SK-N-SH treated with all-trans-retinoic acid at 6 μM for 48 hours (cell line): ENCODE data around the gene DIAPH1.

Experiments used
- ARNTL ChIP-seq: fragments of 450-650 bp; formaldehyde crosslinking; IDR thresholded peaks from 2 replicates; pipeline ENCODE4 v1.5.0; 2020; ENCODE audit warnings: low read depth, mild to moderate bottlenecking, moderate library complexity, borderline replicate concordance
- CSDC2 ChIP-seq: fragments of 250-450 bp; sonication (Bioruptor Pico); IDR thresholded peaks from 2 replicates; pipeline ENCODE4 v1.5.0; 2020; ENCODE audit warnings: mild to moderate bottlenecking, moderate library complexity
- ESRRG ChIP-seq: fragments of 250-450 bp; sonication (Bioruptor Pico); IDR thresholded peaks from 2 replicates; pipeline ENCODE4 v1.6.1; 2021; ENCODE audit warnings: mild to moderate bottlenecking
- ISL1 ChIP-seq: fragments of 250-450 bp; sonication (Bioruptor Pico); IDR thresholded peaks from 2 replicates; pipeline ENCODE4 v2.1.2; 2022; ENCODE audit warnings: mild to moderate bottlenecking, moderate library complexity
- OSR1 ChIP-seq: fragments of 250-450 bp; sonication (Bioruptor Pico); IDR thresholded peaks from 2 replicates; pipeline ENCODE4 v1.8.0; 2022; ENCODE audit warnings: moderate library complexity, mild to moderate bottlenecking, inconsistent platforms
- TCF4 ChIP-seq: fragments of 250-450 bp; sonication (Bioruptor Pico); IDR thresholded peaks from 2 replicates; pipeline ENCODE4 v1.8.0; 2021; ENCODE audit warnings: mild to moderate bottlenecking, moderate library complexity, borderline replicate concordance
- ZFP30 ChIP-seq: fragments of 450-650 bp; formaldehyde crosslinking; IDR thresholded peaks from 2 replicates; pipeline ENCODE4 v1.5.0; 2022; ENCODE audit warnings: mild to moderate bottlenecking, moderate library complexity
- ZNF565 ChIP-seq: fragments of 450-650 bp; formaldehyde crosslinking; conservative IDR thresholded peaks from 2 replicates; pipeline ENCODE4 v1.5.0; 2020; ENCODE audit warnings: low read depth, mild to moderate bottlenecking, moderate library complexity
- ZNF8 ChIP-seq: fragments of 450-650 bp; formaldehyde crosslinking; IDR thresholded peaks from 2 replicates; pipeline ENCODE4 v1.5.0; 2020; ENCODE audit warnings: mild to moderate bottlenecking, moderate library complexity
- TF ChIP-seq, protein P1 (sequence below): fragments of 250-450 bp; sonication (Bioruptor Pico); IDR thresholded peaks from 2 replicates; pipeline ENCODE4 v1.5.0; 2020; ENCODE audit warnings: mild to moderate bottlenecking, moderate library complexity
- TF ChIP-seq, protein P2 (sequence below): fragments of 250-450 bp; sonication (Bioruptor Pico); IDR thresholded peaks from 2 replicates; pipeline ENCODE4 v1.8.0; 2020; ENCODE audit warnings: mild to moderate bottlenecking, moderate library complexity, borderline replicate concordance
- TF ChIP-seq, protein P3 (sequence below): fragments of 250-450 bp; sonication (Bioruptor Pico); IDR thresholded peaks from 2 replicates; pipeline ENCODE4 v1.5.1; 2020; ENCODE audit warnings: low read depth, mild to moderate bottlenecking, moderate library complexity
- TF ChIP-seq, protein P4 (sequence below): fragments of 250-450 bp; sonication (Bioruptor Pico); IDR thresholded peaks from 2 replicates; pipeline ENCODE4 v1.8.0; 2021; ENCODE audit warnings: low read depth, mild to moderate bottlenecking, moderate library complexity, borderline replicate concordance

DNA sequence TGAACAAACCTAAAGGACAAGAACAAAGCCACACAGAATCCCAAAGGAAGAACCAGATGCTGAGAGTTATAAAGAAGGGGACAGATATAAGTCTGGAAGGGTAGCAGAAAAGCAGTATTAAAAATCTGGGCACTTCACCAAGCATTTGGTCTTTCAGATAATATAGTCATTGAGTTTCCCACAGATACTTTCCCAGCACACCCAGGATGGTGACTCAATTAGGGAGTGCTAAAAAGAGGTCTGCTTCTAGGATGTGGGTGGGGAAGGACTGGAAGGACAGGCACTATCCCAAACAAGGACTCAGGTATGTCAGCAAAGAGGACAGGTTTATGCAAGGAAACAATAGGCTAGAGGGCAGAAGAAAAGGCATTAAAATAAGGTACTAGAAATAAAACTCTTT is 59.3 kb downstream of the DIAPH1 start:
- TF ChIP-seq ISL1: no peak
- no peak for TF ChIP-seq ESRRG (CRISPR knock-in tag)
- TF ChIP-seq ARNTL (CRISPR knock-in tag): no peak
- TF ChIP-seq, protein P1, sequence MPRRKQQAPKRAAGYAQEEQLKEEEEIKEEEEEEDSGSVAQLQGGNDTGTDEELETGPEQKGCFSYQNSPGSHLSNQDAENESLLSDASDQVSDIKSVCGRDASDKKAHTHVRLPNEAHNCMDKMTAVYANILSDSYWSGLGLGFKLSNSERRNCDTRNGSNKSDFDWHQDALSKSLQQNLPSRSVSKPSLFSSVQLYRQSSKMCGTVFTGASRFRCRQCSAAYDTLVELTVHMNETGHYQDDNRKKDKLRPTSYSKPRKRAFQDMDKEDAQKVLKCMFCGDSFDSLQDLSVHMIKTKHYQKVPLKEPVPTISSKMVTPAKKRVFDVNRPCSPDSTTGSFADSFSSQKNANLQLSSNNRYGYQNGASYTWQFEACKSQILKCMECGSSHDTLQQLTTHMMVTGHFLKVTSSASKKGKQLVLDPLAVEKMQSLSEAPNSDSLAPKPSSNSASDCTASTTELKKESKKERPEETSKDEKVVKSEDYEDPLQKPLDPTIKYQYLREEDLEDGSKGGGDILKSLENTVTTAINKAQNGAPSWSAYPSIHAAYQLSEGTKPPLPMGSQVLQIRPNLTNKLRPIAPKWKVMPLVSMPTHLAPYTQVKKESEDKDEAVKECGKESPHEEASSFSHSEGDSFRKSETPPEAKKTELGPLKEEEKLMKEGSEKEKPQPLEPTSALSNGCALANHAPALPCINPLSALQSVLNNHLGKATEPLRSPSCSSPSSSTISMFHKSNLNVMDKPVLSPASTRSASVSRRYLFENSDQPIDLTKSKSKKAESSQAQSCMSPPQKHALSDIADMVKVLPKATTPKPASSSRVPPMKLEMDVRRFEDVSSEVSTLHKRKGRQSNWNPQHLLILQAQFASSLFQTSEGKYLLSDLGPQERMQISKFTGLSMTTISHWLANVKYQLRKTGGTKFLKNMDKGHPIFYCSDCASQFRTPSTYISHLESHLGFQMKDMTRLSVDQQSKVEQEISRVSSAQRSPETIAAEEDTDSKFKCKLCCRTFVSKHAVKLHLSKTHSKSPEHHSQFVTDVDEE: no peak
- TF ChIP-seq ZNF565 (CRISPR knock-in tag): no peak
- TF ChIP-seq CSDC2 (CRISPR knock-in tag): no peak
- no peak for TF ChIP-seq TCF4 (CRISPR knock-in tag)
- TF ChIP-seq, protein P2, sequence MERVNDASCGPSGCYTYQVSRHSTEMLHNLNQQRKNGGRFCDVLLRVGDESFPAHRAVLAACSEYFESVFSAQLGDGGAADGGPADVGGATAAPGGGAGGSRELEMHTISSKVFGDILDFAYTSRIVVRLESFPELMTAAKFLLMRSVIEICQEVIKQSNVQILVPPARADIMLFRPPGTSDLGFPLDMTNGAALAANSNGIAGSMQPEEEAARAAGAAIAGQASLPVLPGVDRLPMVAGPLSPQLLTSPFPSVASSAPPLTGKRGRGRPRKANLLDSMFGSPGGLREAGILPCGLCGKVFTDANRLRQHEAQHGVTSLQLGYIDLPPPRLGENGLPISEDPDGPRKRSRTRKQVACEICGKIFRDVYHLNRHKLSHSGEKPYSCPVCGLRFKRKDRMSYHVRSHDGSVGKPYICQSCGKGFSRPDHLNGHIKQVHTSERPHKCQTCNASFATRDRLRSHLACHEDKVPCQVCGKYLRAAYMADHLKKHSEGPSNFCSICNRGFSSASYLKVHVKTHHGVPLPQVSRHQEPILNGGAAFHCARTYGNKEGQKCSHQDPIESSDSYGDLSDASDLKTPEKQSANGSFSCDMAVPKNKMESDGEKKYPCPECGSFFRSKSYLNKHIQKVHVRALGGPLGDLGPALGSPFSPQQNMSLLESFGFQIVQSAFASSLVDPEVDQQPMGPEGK (CRISPR knock-in tag): no peak
- TF ChIP-seq OSR1 (CRISPR knock-in tag): no peak
- no peak for TF ChIP-seq ZFP30 (CRISPR knock-in tag)
- no peak for TF ChIP-seq ZNF8
- TF ChIP-seq, protein P3, sequence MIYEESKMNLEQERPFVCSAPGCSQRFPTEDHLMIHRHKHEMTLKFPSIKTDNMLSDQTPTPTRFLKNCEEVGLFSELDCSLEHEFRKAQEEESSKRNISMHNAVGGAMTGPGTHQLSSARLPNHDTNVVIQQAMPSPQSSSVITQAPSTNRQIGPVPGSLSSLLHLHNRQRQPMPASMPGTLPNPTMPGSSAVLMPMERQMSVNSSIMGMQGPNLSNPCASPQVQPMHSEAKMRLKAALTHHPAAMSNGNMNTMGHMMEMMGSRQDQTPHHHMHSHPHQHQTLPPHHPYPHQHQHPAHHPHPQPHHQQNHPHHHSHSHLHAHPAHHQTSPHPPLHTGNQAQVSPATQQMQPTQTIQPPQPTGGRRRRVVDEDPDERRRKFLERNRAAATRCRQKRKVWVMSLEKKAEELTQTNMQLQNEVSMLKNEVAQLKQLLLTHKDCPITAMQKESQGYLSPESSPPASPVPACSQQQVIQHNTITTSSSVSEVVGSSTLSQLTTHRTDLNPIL (CRISPR knock-in tag): no peak
- TF ChIP-seq, protein P4, sequence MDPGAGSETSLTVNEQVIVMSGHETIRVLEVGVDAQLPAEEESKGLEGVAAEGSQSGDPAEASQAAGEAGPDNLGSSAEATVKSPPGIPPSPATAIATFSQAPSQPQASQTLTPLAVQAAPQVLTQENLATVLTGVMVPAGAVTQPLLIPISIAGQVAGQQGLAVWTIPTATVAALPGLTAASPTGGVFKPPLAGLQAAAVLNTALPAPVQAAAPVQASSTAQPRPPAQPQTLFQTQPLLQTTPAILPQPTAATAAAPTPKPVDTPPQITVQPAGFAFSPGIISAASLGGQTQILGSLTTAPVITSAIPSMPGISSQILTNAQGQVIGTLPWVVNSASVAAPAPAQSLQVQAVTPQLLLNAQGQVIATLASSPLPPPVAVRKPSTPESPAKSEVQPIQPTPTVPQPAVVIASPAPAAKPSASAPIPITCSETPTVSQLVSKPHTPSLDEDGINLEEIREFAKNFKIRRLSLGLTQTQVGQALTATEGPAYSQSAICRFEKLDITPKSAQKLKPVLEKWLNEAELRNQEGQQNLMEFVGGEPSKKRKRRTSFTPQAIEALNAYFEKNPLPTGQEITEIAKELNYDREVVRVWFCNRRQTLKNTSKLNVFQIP (CRISPR knock-in tag): no peak
